Fibroblast of skin of right quadriceps (primary cell): ENCODE results near the gene PPIF.

Experiments
- DNase-seq: peaks from one replicate; pipeline ENCODE4 v3.0.0-alpha.2; 2013

Gene PPIF

DNA sequence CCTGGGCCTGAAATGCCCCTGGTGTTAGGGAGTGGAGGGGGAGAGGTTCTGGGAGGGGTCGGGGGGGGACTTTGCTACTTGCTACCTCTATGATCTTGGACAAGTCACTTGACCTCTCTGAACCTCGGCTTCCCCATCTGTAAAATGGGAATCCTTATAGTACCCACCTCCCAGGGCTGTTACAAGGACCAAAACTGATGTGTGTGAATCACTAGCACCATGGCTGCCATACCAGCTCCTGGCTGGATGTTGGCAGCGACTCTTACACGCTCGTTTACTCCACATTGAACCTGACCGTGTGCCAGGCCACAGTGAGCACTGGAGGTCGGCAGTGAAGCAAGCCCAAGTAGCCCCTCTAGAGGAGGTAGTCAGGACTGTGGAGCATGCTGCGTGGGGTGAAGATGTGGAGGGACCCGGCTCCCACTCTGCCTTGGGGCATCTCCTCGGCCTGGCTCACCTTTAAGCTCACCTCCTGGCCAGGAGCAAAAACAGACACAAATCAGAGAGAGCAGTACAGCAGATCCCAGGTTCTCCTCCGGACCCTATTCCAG lies 28.9 kb downstream of the PPIF start:
- no peak for DNase-seq

DNA sequence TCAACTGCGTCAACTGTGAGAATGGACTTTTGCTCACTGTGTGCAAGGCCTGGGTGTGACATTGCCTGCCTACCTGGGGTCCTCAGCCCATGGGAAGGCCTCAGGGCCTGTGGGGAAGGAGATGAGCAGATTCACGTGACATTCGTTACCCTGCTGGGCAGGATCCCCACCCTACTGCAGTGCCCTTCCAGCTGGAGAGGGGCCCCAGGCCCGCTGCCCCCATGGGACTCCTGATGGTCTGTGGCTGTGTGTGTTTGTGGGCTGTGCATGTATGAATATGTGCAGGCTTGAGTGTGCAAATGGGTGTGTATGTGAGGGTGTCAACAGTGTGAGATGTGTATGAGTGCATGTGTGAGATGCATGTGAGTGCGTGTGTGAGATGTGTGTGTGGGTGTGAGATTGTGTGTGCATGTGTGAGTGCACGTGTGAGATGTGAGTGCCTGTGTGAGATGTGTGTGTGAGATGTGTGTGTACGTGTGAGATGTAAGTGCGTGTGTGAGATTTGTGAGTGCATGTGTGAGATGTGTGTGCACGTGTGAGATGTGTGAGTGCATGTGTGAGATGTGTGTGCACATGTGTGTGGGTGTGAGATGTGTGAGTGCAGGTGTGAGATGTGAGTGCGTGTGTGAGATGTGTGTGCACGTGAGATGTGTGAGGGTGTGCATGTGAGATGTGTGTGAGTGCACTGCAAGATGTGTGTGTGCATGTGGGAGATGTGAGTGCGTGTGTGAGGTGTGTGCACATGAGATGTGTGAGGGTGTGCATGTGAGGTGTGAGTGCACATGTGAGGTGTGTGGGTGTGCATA lies 29.7 kb downstream of the PPIF start:
- no peak for DNase-seq

DNA sequence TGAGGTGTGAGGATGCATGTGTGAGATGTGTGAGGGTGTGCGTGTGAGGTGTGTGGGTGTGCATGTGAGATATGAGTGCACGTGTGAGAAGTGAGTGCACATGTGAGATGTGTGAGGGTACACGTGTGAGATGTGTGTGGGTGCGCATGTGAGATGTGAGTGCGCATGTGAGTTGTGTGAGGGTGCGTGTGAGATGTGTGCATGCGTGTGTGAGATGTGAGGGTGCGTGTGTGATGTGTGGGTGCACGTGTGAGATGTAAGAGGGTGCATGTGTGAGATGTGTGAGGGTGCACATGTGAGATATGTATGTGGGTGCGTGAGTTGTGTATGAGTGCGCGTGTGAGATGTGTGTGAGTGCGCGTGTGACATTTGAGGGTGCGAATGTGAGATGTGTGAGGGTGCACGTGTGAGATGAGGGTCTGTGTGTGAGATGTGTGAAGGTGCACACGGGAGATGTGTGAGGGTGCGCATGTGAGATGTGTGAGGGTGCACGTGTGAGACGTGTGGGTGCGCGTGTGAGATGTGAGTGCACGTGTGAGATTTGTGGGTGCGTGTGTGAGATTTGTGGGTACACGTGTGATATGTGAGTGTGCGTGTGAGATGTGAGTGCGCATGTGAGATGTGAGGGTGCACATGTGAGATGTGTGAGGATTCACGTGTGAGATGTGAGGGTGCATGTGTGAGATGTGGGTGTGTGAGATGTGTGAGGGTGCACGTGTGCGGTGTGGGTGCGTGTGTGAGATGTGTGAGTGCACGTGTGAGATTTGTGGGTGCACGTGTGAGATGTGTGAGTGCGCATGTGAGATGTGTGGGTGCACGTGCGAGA lies 30.5 kb downstream of the PPIF start:
- no peak for DNase-seq

DNA sequence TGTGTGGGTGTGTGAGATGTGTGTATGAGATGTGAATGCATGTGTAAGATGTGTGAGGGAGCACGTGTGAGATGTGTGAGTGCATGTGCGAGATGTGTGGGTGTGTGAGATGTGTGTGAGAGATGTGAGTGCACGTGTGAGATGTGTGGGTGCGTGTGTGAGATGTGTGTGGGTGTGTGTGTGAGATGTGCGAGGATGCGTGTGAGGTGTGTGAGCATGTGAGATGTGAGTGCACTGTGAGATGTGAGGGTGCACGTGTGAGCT lies 31.0 kb downstream of the PPIF start:
- DNase-seq, result no peak

DNA sequence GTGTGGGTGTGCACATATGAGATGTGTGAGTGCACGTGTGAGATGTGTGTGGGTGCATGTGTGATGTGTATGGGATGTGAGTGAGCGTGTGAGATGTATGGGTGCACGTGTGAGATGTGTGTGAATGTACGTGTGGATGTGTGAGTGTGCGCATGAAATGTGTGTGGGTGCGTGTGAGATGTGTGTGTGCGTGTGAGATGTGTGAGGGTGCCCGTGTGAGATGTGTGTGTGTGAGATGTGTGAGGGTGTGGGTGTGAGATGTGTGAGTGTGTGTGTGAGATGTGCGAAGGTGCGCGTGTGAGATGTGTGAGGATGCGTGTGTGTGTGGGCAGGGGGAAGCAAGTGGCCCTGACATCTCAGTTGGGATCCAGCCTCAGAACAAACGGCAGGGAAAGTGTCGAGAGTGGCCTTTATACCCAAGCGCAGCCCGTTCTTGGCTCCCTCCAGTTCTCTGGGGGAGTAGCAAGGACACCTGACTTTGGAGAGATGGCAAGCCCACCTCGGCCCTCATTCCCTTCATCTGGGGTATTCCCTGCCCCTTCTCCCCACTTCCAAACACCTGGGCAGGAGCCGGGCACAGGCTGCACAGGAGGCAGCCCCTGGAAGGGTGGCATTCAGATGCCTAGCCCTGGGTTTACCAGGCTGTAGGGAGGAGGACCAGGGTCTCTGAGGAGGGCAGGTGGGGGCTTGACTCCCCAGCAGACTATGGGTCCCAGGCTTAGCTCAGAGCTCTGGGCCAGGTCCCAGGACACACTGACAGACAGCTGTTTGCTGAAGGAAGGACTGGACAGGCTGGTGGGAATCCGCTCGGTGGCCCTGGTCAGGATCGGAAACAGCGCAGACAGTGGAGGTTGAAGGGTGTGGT lies 31.6 kb downstream of the PPIF start:
- DNase-seq, result no peak

DNA sequence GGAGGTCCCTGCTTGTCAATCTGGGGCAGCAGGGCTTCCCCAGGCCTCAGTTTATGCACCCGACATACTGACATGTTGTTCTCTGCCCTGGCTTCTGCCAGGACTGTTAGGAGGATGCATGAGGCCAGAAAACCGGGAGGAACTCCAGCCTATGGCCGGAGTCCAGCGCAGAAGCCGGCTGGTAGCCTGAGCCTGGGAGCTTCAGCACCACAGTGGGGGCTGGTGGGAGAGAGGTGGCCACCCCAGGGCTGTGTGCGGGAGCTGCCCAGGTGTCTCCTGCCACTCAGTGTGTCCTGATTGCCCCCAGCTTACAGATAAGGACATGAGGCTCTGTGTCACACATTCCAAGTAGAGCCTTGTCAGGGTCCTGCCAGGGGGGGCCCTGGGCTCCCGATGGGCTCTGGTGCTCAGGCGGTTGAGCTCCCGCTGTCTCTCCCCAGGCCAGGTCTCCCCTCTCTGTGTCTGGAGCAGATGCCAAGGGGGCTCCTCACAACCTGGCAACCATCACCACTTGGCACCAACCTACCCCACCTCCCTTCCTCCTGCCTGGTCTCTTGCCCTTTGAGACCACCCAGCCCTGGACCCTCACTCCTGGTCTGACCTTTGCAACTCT lies 32.3 kb downstream of the PPIF start:
- no peak for DNase-seq

DNA sequence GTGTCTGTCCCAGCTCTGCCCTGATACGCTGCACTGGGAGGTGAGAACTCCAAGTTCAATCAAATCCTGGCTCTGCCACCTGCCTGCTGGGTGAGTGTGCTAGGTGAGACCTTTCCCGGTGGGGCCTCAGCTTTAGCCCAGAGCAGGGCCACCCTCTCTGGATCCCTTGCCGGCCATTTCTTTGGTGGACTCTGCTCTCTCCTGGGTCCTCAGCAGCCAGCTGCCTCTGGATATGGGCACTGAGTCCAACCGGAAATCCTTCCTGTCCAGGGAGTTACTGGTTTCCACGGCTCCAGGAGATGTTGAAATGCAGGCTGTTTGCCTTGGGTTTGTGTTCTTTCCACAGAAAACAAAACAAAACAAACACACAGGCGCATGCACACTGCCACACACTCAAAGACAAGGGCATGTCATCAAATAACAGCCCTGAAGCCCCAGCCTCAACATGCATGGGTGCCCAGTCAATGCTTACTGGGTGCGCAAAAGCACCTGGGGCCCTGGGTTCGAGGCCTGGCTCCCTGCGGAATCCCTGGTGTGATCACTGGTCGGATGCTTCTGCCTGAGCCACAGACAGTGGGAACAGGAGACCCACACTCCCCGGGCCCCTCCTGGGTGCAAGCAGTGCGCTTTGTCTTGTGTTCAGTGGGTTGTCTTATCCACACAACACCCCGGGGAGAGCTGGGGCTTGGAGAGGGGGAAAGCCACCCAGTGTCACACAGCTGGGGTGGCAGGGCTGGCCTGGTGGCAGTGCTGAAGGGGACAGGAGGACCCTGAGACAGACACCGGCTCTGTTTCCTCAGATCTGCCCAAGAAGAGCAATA lies 33.1 kb downstream of the PPIF start:
- DNase-seq, result no peak

DNA sequence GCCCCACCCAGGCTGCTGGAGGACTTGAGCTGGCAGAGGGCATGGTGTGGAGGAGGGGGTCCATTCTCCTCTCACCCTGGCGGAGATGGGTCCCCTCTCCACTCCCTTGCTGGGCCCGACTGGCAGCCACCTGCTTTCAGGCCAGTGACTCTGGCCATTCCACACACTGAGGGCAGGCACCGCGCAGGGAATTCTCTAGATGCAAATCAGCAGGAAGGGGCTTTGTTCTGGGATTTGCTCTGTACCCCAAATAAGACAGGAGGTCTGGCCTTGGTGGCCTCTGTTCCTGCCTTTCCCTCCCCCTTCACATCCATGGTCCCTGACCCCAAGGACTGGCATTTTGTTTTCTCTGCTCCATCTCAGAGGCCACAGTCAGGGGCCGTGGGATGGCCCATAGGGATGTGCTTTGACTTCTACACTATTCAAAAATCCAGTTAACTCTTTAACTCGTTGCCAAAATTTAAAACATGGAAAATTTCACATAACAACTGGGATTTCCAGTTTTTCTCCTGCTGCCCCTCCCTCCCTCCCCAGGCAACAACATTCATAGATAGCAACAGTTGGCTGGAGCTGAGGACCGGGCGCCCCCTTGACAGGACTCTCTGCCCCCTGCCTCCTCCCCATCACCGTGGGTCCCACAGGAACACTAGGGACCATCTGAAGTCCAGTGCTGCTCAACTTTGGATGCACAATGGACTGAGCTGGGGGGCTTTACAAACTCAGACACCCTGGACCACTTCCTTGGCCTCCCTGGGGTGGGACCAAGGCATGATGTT lies 33.9 kb downstream of the PPIF start:
- no peak for DNase-seq

DNA sequence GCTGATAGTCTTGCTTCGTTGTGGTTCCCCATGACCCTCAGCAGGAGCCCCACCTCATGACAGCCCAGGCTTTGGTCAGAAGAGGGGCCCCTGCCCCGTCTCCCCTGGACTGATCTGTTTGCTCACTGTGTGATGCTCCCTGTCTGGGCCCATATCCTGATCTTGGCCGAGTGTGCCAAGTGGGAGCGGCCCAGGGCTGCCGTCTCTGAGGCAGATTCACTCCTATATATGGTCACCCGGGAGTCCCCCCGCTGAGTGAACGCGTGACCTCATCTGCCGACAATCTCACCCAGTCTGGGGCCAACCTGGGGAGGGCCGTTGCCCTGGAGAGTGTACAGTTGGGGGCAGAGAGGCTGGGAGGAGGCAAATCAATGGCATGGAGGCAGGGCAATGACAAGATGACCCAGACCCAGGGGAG lies 34.5 kb downstream of the PPIF start:
- peak; percentile 91 for DNase-seq

DNA sequence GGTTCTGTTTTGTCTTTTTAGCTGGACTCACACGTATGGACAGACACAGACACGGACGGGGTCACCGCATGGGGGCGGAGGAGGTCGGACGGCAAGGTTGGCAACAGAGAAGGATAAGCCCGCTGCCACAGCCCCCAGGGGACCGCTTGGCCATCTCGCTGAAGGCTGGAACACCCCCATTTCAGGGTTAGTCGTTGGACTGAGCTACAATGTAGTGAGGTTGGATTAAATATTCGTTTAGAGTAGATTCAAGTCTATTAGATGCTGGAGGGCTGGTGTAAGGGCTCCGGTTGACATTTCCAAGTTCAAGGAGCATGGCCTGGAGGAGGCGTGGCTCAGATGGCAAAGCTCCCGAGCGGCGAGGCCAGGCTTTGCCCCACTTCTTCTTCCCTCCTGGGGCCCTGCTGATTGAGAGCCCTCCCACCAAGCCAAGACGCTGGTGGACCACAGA lies 35.2 kb downstream of the PPIF start:
- no peak for DNase-seq

DNA sequence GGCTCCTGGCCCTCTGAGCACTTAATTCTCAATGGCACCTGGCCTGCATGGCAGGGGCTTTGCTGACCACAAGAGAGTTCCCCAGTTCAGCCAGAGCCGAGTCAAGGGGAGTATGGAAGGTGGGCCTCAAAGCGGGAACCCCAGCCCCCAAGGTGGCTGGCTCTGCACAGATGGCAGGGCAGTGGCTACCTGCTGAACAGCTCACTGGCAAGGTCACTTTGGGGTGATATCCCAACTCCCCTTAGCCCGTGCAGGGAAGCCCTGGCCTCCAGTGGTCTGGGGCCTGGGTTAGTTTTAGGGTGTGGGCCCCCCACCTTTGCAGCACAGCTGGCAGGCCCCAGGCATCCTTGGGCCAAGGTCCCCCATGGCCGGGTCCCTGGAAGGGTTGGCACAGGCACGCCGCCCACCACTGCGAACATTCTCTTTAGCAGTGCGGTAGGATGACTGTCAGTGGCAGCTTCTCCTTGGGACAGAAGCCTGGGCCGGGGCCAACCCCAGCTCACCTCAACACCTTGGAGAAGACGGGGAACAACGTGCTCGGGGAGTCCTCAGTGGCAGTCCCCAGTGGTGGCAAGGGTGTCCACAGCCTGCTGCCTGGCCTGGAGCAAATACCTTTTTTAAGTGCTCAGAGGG lies 36.8 kb downstream of the PPIF start:
- DNase-seq, result no peak

DNA sequence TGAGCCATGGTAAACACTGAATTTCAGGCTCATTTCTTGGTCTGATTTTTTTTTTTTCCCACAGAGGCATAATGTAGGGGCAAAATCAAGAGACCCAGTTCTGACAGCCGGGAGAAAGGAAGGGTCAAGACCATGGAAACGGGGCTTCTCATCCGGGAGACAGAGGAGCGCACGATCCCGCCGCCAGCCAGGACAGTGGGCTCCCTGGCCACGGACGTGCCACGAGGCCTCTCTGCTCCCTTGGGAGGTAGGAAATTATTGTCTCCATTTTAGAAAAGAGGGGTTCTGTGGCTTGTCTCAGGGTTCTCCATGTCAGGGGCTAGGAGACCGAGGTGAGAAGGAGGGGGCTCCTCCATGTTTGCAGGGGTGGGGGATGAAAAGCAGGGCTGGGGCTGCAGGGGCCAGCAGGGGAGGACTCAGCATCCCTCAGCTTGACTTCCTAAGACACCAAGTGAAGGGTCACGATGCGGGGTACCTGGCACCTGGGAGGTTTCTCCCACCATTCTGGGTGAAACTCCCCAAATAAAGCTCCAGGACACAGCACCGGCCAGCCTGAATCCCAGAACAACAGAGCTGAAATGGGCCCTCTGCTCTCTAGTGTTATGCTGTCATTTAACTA lies 37.6 kb downstream of the PPIF start:
- no peak for DNase-seq

DNA sequence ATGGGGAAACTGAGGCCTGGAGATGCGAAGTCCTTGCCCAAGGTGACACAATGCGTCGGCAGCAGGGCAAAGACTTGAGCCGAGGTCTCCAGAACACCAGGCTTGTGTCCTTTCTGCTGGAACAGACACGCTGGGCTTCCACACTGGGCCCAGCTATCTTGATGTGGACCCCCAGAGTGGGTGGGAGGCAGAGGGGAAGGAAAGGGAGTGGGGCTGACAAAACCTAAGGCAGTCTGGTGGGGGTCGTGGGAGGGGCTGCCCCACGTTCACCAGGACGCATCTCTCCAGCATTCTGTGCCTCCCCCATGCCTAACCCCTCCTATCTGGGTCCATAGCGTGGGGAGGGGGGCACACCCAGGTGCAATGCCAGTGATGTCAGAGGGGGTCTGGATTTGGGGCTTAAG lies 38.1 kb downstream of the PPIF start:
- DNase-seq, result no peak

DNA sequence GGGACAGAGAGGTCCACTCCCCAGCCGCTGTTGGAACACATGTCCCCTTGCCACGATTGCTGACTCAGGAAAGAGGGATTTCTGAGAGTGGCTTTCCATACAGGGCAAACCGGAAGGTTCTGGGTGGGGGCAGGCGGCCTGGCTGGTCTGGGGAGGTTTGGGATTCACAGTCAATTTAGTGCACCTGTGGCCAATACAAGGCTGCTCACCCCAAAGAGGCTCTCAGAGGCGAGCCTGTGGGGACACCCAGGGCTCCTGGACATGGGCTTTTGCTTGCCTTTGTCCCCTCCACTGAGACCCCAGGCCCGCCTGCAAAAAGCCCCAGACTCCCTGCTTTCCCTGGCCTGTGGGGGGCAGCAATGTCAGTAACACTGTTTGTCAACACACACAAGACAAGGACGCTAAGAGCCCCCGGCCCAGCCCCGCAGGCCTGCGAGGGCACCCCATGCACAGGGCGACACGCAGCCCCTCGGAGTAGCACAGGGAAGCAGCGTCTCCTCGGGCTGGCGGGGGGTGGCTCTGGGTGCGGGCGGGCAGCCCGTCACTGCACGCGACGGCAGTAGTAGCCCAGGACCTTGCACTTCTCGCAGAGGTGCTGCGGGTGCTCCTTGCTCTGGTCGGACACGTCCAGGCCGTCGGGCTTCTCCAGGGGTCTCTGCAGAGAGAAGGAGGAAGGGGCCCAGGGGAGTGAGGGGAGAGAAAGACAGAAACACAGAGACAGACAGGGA lies 38.7 kb downstream of the PPIF start:
- no peak for DNase-seq

DNA sequence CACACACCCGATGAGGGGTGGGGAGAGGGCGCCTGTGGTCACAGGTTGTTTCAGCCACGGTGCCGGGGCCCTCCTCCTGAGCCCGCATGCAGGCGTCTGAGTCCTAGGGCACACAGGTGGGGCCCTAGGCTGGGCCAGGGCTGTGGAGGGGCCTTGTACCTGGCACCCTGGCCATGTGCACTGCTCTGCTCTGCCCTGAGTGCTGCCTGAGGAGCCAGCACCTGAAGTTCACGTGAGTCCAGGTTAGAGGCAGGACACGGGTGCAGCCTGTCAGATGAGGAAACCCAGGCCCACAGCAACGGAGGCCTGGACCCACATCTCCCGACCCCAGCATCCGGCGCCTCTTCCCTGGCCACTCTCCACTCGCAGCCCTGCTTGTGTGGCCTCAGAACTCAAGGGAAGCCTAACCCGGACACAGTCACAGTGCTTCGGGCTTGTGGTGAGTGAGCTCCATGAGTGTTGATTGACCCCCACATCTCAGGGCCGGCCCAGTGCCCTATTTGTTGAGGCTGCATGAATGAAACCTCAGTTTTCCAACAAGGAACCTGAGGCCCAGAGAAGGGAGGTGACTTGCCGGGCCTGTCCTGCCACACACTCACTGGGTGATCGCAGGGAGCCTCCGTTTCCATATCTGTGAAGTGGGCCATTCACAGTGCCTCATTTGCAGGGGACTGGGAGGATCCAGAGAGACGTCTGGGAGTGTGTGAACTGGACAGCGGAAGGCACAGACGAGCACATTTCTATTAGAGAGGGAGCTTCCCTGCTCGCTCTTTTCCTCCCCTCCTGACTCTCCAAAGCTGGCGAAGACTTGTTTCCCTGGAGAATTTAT lies 39.6 kb downstream of the PPIF start:
- DNase-seq, result no peak

DNA sequence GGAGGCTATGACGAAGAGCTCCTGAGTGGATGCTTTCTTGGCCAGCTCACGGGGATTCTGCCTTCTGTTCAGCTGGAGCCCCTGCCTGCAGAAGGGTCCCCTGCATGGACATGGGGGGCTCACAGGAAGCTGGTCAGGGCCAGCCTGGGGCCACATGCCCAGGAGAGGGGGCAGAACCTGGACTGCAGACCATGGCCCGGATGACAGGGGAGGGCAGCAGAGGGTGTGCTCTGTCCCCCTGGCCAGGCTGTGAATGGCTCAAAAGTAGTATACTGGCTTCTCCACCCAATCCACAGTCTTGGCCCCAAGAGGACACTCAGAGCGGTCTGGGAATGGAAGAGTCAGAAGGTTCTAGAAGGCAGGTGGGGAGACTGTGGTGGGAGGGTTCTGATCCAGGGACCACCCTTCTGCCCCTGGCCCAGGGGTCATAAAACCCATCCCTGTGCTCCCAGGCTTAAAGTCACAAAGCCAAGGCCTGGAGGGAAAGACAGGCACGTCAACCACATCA lies 40.3 kb downstream of the PPIF start:
- DNase-seq, result no peak

DNA sequence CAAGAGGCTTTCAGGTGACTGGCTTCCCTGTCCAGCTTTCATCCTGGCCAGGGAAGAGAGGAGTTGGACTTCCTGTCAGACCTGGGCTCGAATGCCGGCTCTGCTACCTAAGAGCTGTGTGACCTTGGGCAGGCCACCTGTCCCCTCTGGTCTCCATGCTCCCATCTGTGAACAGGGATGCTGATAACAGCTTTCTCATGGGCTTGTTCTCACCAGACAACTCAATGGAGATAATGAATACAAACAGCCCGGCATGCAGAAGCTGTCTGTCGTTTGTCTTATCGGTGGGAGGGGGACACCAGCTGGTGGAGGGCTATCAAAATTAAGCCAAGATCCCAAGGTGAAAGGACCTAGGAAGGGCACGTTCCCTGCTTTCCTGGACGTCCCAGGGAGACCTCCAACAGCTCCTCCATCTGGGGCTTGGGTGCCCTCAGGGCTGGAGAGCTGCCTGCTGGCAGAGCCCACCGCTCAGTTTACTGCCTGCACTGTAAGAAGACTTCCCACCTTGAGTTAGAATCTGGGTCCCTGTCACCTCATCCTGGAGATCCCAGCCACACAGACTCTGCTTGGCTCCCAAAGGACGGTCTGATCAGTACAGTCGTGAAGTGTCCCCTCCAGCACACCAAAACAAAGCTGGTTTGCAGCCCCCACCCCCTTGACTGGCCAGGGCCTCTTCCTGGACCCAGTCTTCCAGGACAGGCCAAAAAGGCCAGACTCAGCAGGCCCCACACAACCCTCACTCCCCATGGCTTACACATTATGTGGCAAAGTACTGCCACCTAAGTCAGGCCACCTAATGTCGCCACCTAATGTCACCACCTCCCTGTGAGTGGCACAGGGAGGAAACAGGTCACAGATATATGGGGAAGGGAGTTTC lies 40.9 kb downstream of the PPIF start:
- DNase-seq, result no peak
